ENCODE data around the gene HAP1.

DNA sequence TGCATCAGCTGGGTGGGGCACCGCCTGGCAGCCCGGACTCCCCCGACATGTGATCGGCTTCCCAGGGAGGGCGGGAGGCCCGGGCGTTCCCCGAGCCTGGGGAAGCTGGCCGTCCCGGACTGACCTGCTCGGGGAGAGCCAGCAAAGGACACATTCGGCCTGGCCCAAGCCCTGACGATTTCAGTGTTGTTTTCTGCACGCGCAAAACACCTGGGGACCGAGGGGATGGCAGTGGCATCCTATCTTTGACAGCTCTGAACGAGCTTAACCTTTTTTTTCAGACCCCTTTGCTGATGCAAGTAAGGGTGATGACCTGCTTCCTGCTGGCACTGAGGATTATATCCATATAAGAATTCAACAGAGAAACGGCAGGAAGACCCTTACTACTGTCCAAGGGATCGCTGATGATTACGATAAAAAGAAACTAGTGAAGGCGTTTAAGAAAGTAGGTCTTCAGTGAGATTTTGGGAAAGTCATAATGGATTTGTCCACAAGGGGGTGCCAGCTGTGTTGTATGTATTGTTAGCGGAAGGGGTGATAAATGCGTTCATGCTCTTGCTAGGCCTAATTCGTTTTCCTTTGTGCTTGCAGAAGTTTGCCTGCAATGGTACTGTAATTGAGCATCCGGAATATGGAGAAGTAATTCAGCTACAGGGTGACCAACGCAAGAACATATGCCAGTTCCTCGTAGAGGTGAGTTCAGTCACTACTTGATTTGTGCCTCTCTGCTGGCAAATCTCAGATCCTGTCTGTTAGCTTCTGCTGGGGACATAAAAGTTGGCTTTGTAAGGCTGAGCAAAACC is 44.7 kb downstream of the HAP1 start:
- TF ChIP-seq, protein P1, sequence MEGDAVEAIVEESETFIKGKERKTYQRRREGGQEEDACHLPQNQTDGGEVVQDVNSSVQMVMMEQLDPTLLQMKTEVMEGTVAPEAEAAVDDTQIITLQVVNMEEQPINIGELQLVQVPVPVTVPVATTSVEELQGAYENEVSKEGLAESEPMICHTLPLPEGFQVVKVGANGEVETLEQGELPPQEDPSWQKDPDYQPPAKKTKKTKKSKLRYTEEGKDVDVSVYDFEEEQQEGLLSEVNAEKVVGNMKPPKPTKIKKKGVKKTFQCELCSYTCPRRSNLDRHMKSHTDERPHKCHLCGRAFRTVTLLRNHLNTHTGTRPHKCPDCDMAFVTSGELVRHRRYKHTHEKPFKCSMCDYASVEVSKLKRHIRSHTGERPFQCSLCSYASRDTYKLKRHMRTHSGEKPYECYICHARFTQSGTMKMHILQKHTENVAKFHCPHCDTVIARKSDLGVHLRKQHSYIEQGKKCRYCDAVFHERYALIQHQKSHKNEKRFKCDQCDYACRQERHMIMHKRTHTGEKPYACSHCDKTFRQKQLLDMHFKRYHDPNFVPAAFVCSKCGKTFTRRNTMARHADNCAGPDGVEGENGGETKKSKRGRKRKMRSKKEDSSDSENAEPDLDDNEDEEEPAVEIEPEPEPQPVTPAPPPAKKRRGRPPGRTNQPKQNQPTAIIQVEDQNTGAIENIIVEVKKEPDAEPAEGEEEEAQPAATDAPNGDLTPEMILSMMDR (conservative IDR thresholded peaks at IDR 0.05; ENCODE audit: low read length), result peak; percentile 85
- TF ChIP-seq EZH2phosphoT487 (IDR thresholded peaks at IDR 0.05; ENCODE audit: borderline replicate concordance, low read depth, low read length), result no peak

All from OCI-LY7 (cell line).